GM18505 (cell line): ENCODE data around the gene IFIT2.
"Not testable (repeated sequence)": the region's sequence is repeated elsewhere in the genome, so short reads cannot be mapped to it uniquely, and the experiment has no call there.

Experiments used
- ATAC-seq: cut with Tn5 transposase; IDR thresholded peaks from one replicate; pipeline ENCODE4 v1.9.1; 2021; ENCODE audit not compliant: unreplicated experiment
- POLR2A ChIP-seq: IDR thresholded peaks from 4 replicates; pipeline ENCODE4 v1.6.1; 2011; ENCODE audit warnings: borderline replicate concordance; ENCODE audit not compliant: insufficient read depth, insufficient read length; ENCODE audit errors: extremely low read depth

The IFIT2 gene

GRCh38 chr10:89307269-89307577, 5.4 kb downstream of the IFIT2 start:
- no peak for ATAC-seq
- no peak for TF ChIP-seq POLR2A

GRCh38 chr10:89308266-89308665, 6.4 kb downstream of the IFIT2 start:
- no peak for ATAC-seq
- no peak for TF ChIP-seq POLR2A

GRCh38 chr10:89308736-89309135, 6.9 kb downstream of the IFIT2 start:
- no peak for ATAC-seq
- no peak for TF ChIP-seq POLR2A

GRCh38 chr10:89309156-89310055, 7.6 kb downstream of the IFIT2 start:
- ATAC-seq, result no peak
- no peak for TF ChIP-seq POLR2A

GRCh38 chr10:89310056-89310893, 8.4 kb downstream of the IFIT2 start:
- no peak for TF ChIP-seq POLR2A
- ATAC-seq, result no peak

GRCh38 chr10:89312973-89313372, 11.1 kb downstream of the IFIT2 start:
- no peak for TF ChIP-seq POLR2A
- no peak for ATAC-seq

GRCh38 chr10:89314676-89315075, 12.8 kb downstream of the IFIT2 start:
- no peak for ATAC-seq
- TF ChIP-seq POLR2A, result no peak

GRCh38 chr10:89318047-89318446, 16.2 kb downstream of the IFIT2 start:
- ATAC-seq, result not testable (repeated sequence)

GRCh38 chr10:89325081-89325480, 23.2 kb downstream of the IFIT2 start:
- ATAC-seq, result not testable (repeated sequence)

GRCh38 chr10:89325856-89326255, 24.0 kb downstream of the IFIT2 start:
- not testable (repeated sequence) for ATAC-seq

GRCh38 chr10:89327803-89328441, 26.1 kb downstream of the IFIT2 start, which contains the start of gene IFIT3:
Gene IFIT3, plus strand, starts transcription at chr10:89327997. Its CDS starts 77 bp downstream, at chr10:89328074.
- ATAC-seq, result no peak
- peak; percentile 29 for TF ChIP-seq POLR2A

- no peak for TF ChIP-seq POLR2A
- ATAC-seq, result no peak
These were observed 27.3 kb downstream of the IFIT2 start for GRCh38 chr10:89329151-89329550.

GRCh38 chr10:89330014-89330413, 28.2 kb downstream of the IFIT2 start:
- not testable (repeated sequence) for ATAC-seq
